ENCODE data around the gene TSPAN18. TPM values are rescaled to one million over a fixed set of nuclear protein-coding genes. Genes with fewer than 3 reads are reported as not detected.

The TSPAN18 gene
- total and polyA plus RNA-seq, 2 experiments from 2014 or later: 68.6 to 82.8 TPM

GRCh38 chr11:44771252-44771734, 44.5 kb downstream of the TSPAN18 start:
- no peak overlapping the region for H3K4me3 ChIP-seq
- peaks cover 26% of the 10 kb centered on the region for H3K4me1 ChIP-seq (ENCODE audit: low read depth)
- H3K27me3 ChIP-seq: no peaks in the 10 kb centered on the region
- H3K9me3 ChIP-seq (ENCODE audit: low read depth): peaks cover 5% of the 10 kb centered on the region
- DNase-seq (ENCODE audit: low read depth in 1 of 2, low spot score in 1 of 2): no peak
- H3K36me3 ChIP-seq: no peaks in the 10 kb centered on the region
- no peak overlapping the region for H3K27ac ChIP-seq
- TF ChIP-seq CTCF (IDR thresholded peaks at IDR 0.05; ENCODE audit: low read depth, low read length): no peak

- H3K4me3 ChIP-seq: no peak overlapping the region
- H3K36me3 ChIP-seq: no peaks in the 10 kb centered on the region
- no peaks in the 10 kb centered on the region for H3K27me3 ChIP-seq
- peaks cover 5% of the 10 kb centered on the region for H3K9me3 ChIP-seq (ENCODE audit: low read depth)
- no peak for TF ChIP-seq CTCF (IDR thresholded peaks at IDR 0.05; ENCODE audit: low read depth, low read length)
- no peak overlapping the region for H3K27ac ChIP-seq
- peaks cover 21% of the 10 kb centered on the region for H3K4me1 ChIP-seq (ENCODE audit: low read depth)
- no peak for DNase-seq (ENCODE audit: low read depth in 1 of 2, low spot score in 1 of 2)
These were observed 45.1 kb downstream of the TSPAN18 start for GRCh38 chr11:44771841-44772240.

- Histone ChIP-seq H3K36me3 (no peaks in the 10 kb centered on the region), H3K27ac (peak overlapping the region; percentile 62), H3K4me1 (ENCODE audit: low read depth) (peaks cover 19% of the 10 kb centered on the region), H3K4me3 (no peak overlapping the region), H3K27me3 (no peaks in the 10 kb centered on the region), H3K9me3 (ENCODE audit: low read depth) (no peaks in the 10 kb centered on the region)
- DNase-seq (ENCODE audit: low read depth in 1 of 2, low spot score in 1 of 2): no peak
- no peak for TF ChIP-seq CTCF (IDR thresholded peaks at IDR 0.05; ENCODE audit: low read depth, low read length)
These were observed 46.7 kb downstream of the TSPAN18 start for GRCh38 chr11:44773351-44773965.

GRCh38 chr11:44774108-44774507, 47.3 kb downstream of the TSPAN18 start:
- H3K4me1 ChIP-seq (ENCODE audit: low read depth): peaks cover 19% of the 10 kb centered on the region
- no peak overlapping the region for H3K4me3 ChIP-seq
- peak overlapping the region; percentile 62 for H3K27ac ChIP-seq
- TF ChIP-seq CTCF (IDR thresholded peaks at IDR 0.05; ENCODE audit: low read depth, low read length): no peak
- no peaks in the 10 kb centered on the region for H3K27me3 ChIP-seq
- DNase-seq (ENCODE audit: low read depth in 1 of 2, low spot score in 1 of 2): peak in 1 of 2 donors; percentile 33
- no peaks in the 10 kb centered on the region for H3K36me3 ChIP-seq
- no peaks in the 10 kb centered on the region for H3K9me3 ChIP-seq (ENCODE audit: low read depth)

GRCh38 chr11:44774731-44775130, 48.0 kb downstream of the TSPAN18 start:
- no peaks in the 10 kb centered on the region for H3K36me3 ChIP-seq
- DNase-seq (ENCODE audit: low read depth in 1 of 2, low spot score in 1 of 2): no peak
- no peaks in the 10 kb centered on the region for H3K27me3 ChIP-seq
- no peak for TF ChIP-seq CTCF (IDR thresholded peaks at IDR 0.05; ENCODE audit: low read depth, low read length)
- H3K4me1 ChIP-seq (ENCODE audit: low read depth): peaks cover 19% of the 10 kb centered on the region
- H3K27ac ChIP-seq: peak overlapping the region; percentile 34
- no peaks in the 10 kb centered on the region for H3K9me3 ChIP-seq (ENCODE audit: low read depth)
- no peak overlapping the region for H3K4me3 ChIP-seq

Measured in cardiac muscle cell (in vitro differentiated cells and primary cell).